Calu3 (cell line): Measurements from ENCODE around the gene GOLIM4. TPM values are rescaled to one million over a fixed set of nuclear protein-coding genes. Genes with fewer than 3 reads are reported as not detected.

Source experiments
- BruUV-seq: library from RNA; stranded (reverse); fragments of 400-500 nt; replicated peaks from 2 replicates; lab custom pipeline; 2021; lab: Mats Ljungman, UMichigan
- CTCF ChIA-PET: fragments of 300-600 bp; sonication (Branson Sonifier 250); formaldehyde crosslinking; loops from one replicate; lab custom pipeline; 2022; ENCODE audit warnings: antibody characterized with exemption; lab: Charles Lee
- DNase-seq: peaks from one replicate; pipeline ENCODE4 v3.0.0; 2022
- H3K27ac Mint-ChIP-seq: one replicate; pipeline ENCODE4 v1.8.0; 2022; ENCODE audit warnings: mixed read lengths; ENCODE audit not compliant: unreplicated experiment
- H3K27me3 Mint-ChIP-seq: one replicate; pipeline ENCODE4 v1.8.0; 2022; ENCODE audit warnings: mixed read lengths; ENCODE audit not compliant: unreplicated experiment
- H3K36me3 Mint-ChIP-seq: one replicate; pipeline ENCODE4 v1.8.0; 2022; ENCODE audit warnings: mild to moderate bottlenecking, moderate library complexity, mixed read lengths; ENCODE audit not compliant: insufficient read depth, unreplicated experiment
- H3K4me1 Mint-ChIP-seq: one replicate; pipeline ENCODE4 v1.8.0; 2022; ENCODE audit warnings: mild to moderate bottlenecking, low read depth, mixed read lengths; ENCODE audit not compliant: unreplicated experiment
- H3K4me3 Mint-ChIP-seq: one replicate; pipeline ENCODE4 v1.8.0; 2022; ENCODE audit warnings: mild to moderate bottlenecking, low read depth, moderate library complexity, mixed read lengths; ENCODE audit not compliant: unreplicated experiment
- H3K9me3 Mint-ChIP-seq: one replicate; pipeline ENCODE4 v1.8.0; 2022; ENCODE audit warnings: low read depth, mixed read lengths; ENCODE audit not compliant: unreplicated experiment
- intact Hi-C: fragments of 100-400 bp; cut with micrococcal nuclease; formaldehyde crosslinking; loops from one replicate; pipeline ENCODE4 v1.10.0; 2022; ENCODE audit not compliant: unreplicated experiment
- total RNA-seq: library from RNA; stranded (reverse); gene quantifications from 2 replicates; pipeline ENCODE4 v1.2.3, GENCODE V29; 2022
- TF ChIP-seq, protein P1 (sequence below): fragments of 200-600 bp; IDR thresholded peaks from one replicate; pipeline ENCODE4 v1.8.0; 2022; ENCODE audit warnings: antibody characterized with exemption; ENCODE audit not compliant: unreplicated experiment

The GOLIM4 gene
- total RNA-seq, 1 experiment from 2014 or later: 53.8 TPM

DNA sequence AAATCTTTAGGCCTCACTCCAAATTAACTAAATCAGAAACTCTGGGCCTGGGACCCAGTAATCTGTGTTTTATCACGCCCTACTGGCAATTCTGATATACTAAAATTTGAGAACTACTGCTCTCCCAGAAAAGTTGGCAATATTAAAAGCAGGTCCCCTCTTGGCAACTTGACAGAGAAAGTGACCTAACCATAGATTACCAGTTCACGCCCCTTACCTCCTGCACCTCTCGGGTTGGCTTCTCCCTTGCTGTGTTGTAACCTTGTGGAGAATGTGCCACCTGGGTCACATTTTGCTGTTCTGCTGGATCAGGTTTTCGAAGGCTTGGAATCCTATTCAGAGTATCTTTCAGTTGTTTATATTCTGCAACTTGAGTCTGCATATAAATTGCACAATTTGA, 59.1 kb downstream of the GOLIM4 start:
- no peak overlapping the region for H3K27ac Mint-ChIP-seq
- no peaks in the 10 kb centered on the region for H3K4me1 Mint-ChIP-seq
- peaks cover 7% of the 10 kb centered on the region for H3K36me3 Mint-ChIP-seq
- no peak for DNase-seq
- H3K9me3 Mint-ChIP-seq: no peaks in the 10 kb centered on the region
- H3K4me3 Mint-ChIP-seq: no peak overlapping the region
- no peaks in the 10 kb centered on the region for H3K27me3 Mint-ChIP-seq
- intact Hi-C loops: no loop called here
- TF ChIP-seq, protein P1, sequence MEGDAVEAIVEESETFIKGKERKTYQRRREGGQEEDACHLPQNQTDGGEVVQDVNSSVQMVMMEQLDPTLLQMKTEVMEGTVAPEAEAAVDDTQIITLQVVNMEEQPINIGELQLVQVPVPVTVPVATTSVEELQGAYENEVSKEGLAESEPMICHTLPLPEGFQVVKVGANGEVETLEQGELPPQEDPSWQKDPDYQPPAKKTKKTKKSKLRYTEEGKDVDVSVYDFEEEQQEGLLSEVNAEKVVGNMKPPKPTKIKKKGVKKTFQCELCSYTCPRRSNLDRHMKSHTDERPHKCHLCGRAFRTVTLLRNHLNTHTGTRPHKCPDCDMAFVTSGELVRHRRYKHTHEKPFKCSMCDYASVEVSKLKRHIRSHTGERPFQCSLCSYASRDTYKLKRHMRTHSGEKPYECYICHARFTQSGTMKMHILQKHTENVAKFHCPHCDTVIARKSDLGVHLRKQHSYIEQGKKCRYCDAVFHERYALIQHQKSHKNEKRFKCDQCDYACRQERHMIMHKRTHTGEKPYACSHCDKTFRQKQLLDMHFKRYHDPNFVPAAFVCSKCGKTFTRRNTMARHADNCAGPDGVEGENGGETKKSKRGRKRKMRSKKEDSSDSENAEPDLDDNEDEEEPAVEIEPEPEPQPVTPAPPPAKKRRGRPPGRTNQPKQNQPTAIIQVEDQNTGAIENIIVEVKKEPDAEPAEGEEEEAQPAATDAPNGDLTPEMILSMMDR: no peak
- CTCF ChIA-PET: no interaction called here
- BruUV-seq: no TSS peak

DNA sequence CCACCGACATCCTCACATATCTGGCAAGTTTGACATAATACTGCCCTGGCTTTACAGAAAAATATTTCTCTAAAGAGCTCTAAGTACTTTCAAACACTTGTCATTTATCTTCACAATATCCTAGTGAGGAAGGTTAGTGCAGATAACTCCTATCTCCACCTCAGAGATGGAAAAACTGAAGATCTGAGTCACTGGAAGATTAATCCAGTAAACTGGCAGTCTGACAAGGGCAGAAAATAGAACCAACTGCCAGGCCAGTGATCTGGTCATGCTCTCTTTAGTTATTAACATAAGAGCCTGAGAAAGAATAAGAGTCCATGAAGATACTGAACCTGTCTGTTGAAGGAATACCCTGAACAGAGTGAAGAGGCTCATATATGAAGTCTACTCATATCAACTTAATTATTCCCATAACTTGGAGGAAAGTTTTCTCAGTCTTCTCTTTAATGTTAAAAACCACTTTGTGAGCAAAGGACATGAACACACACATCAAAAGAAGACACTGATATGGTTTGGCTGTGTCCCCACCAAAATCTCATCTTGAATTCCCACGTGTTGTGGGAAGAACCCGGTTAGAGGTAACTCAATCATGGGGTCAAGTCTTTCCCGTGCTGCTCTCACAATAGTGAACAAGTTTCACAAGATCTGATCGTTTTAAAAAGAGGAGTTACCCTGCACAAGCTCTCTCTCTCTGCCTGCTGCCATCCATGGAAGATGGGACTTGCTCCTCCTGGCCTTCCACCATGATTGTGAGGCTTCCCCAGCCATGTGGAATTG, 61.4 kb downstream of the GOLIM4 start:
- no peaks in the 10 kb centered on the region for H3K9me3 Mint-ChIP-seq
- no peak for DNase-seq
- no peak overlapping the region for H3K4me3 Mint-ChIP-seq
- H3K36me3 Mint-ChIP-seq: peaks cover 7% of the 10 kb centered on the region
- TF ChIP-seq, protein P1: no peak
- intact Hi-C loops: no loop called here
- H3K27me3 Mint-ChIP-seq: no peaks in the 10 kb centered on the region
- no TSS peak for BruUV-seq
- H3K4me1 Mint-ChIP-seq: no peaks in the 10 kb centered on the region
- CTCF ChIA-PET: interaction anchor here (0.6 kb wide), 1 partner anchor 82 kb away, joined by 3 read pairs; no protein-coding TSS in a partner anchor
- no peak overlapping the region for H3K27ac Mint-ChIP-seq

DNA sequence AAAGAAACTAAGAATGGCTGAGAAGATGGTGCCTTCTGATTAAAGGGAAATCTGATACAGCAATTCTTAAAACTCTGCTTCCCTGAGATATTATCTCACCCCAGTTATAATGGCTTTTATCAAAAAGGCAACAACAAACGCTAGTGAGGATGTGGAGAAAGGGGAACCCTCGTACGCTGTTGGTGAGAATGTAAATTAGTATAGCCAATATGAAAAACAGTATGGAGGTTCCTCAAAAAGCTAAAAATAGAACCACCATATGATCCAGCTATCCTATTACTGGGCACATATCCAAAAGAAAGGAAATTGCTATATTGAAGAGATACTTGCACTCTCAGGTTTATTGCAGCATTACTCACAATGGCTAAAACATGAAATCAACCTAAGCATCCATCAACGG, 65.1 kb downstream of the GOLIM4 start:
- no peak for DNase-seq
- no TSS peak for BruUV-seq
- CTCF ChIA-PET: interaction anchor here (1.2 to 2.1 kb wide), 2 partner anchors 10 to 11 kb away, joined by 3 to 5 read pairs; no protein-coding TSS in a partner anchor
- Mint-ChIP-seq H3K36me3 (no peaks in the 10 kb centered on the region), H3K9me3 (no peaks in the 10 kb centered on the region), H3K27ac (no peak overlapping the region), H3K27me3 (no peaks in the 10 kb centered on the region), H3K4me1 (no peaks in the 10 kb centered on the region), H3K4me3 (no peak overlapping the region)
- TF ChIP-seq, protein P1: no peak
- intact Hi-C loops: no loop called here

DNA sequence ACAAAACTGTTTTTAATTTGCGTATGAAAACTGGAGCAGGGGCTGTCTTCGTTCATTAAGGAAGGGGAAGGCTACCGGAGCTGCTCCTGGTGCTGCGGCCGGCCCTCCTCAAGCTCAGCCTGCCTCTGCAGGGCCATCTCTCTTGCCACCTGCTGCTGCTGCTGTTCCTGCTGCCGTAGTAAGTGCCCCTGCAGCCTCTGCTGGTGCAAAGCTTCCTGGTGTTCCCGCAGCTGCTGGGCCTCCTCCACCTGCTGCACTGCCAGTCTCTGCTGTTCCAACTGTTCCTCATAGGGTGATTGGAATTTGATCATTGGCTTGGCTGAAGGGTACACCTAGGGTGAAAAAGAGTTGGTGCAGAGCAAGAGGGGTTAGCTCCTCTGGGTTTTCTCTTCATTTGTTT, 66.0 kb downstream of the GOLIM4 start:
- DNase-seq: no peak
- TF ChIP-seq, protein P1: no peak
- no peak overlapping the region for H3K27ac Mint-ChIP-seq
- no peaks in the 10 kb centered on the region for H3K27me3 Mint-ChIP-seq
- no peaks in the 10 kb centered on the region for H3K36me3 Mint-ChIP-seq
- CTCF ChIA-PET: no interaction called here
- no peak overlapping the region for H3K4me3 Mint-ChIP-seq
- intact Hi-C loops: no loop called here
- BruUV-seq: no TSS peak
- H3K4me1 Mint-ChIP-seq: no peaks in the 10 kb centered on the region
- no peaks in the 10 kb centered on the region for H3K9me3 Mint-ChIP-seq
